Measurements from ENCODE around the gene CITED2.
A peak's percentile ranks its signal among the peaks of the same experiment; 100 is the strongest.
"Not testable (repeated sequence)": the region's sequence is repeated elsewhere in the genome, so short reads cannot be mapped to it uniquely, and the experiment has no call there.

The CITED2 gene

DNA sequence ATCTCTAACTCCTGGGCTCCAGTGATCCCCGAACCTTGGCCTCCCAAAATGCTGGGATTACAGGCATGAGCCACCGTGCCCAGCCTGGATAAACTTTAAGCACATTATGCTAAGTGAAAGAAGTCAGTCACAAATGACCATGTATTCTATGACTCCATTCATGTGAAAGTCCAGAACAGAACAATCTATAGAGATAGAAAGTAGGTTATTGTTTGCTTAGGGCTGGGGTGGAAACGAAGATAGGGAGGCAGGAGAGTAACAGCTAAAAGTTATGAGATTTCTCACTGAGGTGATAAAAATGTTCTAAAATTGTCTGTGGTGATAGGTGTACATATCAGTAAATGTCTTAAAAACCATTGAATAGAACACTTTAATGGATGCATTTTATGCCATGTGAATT lies 40.9 kb upstream of the CITED2 start:
- TF ChIP-seq, protein P1, sequence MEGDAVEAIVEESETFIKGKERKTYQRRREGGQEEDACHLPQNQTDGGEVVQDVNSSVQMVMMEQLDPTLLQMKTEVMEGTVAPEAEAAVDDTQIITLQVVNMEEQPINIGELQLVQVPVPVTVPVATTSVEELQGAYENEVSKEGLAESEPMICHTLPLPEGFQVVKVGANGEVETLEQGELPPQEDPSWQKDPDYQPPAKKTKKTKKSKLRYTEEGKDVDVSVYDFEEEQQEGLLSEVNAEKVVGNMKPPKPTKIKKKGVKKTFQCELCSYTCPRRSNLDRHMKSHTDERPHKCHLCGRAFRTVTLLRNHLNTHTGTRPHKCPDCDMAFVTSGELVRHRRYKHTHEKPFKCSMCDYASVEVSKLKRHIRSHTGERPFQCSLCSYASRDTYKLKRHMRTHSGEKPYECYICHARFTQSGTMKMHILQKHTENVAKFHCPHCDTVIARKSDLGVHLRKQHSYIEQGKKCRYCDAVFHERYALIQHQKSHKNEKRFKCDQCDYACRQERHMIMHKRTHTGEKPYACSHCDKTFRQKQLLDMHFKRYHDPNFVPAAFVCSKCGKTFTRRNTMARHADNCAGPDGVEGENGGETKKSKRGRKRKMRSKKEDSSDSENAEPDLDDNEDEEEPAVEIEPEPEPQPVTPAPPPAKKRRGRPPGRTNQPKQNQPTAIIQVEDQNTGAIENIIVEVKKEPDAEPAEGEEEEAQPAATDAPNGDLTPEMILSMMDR (conservative IDR thresholded peaks at IDR 0.05; ENCODE audit: control insufficient read depth, insufficient read depth, low read depth, low read length): no peak

DNA sequence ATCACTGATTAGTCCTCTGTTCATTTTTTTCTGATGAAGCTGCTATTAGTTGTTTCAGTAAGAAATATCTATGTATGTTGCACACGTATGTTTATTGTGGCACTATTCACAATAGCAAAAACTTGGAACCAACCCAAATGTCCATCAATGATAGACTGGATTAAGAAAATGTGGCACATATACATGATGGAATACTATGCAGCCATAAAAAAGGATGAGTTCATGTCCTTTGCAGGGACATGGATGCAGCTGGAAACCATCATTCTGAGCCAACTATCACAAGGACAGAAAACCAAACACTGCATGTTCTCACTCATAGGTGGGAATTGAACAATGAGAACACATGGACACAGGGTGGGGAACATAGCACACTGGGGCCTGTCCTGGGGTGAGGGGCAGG lies 37.7 kb upstream of the CITED2 start:
- DNase-seq (ENCODE audit: low read depth); H3K4me3 ChIP-seq (ENCODE audit: control insufficient read depth, low read depth, low read length): not testable (repeated sequence)

More for the DNA sequence above, 40.9 kb upstream of the CITED2 start:
- no peak overlapping the region for H3K4me3 ChIP-seq (ENCODE audit: control insufficient read depth, low read depth, low read length)
- DNase-seq (ENCODE audit: low read depth): no peak

DNA sequence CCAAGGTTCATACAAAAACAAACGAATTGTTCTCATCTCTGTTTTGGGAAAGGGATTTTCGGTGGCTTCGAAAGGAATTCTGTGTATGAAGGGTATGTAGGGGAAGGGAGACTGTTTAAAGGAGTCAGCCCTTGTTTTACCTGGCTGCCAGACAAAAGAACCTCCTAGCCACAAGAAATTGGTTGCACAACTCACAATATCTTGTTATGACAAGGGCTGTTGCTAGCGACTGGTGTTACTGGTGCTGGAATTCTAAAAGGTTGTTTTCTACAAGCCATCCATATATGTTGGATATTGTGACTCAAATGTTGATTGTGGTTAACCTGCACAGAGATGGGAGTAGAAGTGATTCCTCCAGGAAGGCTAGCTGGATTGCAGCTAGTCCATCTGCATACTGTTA lies 34.6 kb upstream of the CITED2 start:
- DNase-seq (ENCODE audit: low read depth): peak; percentile 42
- TF ChIP-seq, protein P1 (conservative IDR thresholded peaks at IDR 0.05; ENCODE audit: control insufficient read depth, insufficient read depth, low read depth, low read length): no peak
- H3K4me3 ChIP-seq (ENCODE audit: control insufficient read depth, low read depth, low read length): no peak overlapping the region

DNA sequence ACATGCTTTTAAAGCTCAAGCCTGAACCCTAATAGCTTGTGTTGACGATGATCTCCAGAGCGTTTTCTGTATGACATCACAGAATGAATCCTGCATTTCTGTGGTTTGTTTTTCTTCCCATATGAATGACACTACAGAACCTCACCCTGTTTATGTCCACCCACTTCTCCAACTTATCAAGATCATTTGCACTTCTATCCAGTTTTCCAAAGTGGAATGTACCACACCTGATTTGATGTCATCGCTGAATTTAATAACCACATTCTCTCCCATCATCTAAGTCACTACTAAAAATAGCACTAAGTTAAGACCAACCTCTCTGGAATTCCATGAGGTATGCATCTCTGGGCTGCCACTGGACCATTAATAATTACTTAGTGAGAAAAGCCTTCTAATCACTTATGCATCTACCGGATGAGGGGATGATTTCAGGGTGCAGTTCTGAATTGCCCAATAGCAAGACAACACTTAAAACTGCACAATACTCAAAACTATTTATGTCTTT lies 33.3 kb upstream of the CITED2 start:
- TF ChIP-seq, protein P1 (conservative IDR thresholded peaks at IDR 0.05; ENCODE audit: control insufficient read depth, insufficient read depth, low read depth, low read length): no peak
- no peak overlapping the region for H3K4me3 ChIP-seq (ENCODE audit: control insufficient read depth, low read depth, low read length)
- peak; percentile 97 for DNase-seq (ENCODE audit: low read depth)

DNA sequence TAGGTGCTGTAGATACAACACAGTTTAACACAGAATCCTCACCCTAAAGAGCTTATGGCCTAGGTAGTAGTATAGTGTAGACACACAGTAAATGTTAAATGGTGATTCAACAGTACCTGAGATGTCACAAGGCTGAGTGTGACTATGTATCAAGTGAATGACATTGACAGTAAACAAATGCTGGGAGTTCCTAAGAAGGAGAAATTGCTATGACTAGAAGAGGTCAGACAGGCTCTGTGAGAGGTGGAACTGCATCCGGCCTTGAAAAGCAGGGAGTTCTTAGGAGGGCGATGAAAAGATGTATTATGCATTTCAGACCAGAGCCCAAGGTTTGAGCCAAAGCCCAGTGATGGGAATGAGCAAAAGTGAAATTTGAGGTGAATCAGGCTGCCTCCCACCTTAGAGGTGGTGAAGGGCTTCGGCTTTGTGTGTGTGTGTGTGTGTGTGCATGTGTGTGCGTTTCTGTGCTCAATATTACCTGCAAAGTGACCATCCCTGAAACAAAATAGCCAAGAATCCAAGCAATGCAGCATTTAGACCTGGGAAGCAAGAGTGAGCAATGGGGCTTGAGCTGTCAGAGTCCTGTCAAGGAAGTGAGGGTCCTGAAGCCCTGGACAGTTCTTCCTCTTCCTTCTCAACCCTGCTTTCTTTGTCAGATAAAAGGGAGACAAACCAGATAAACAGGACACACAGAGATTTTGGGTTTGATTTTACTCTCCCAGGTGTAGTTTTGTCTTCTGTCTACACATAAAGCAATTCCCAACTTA lies 32.3 kb upstream of the CITED2 start:
- H3K4me3 ChIP-seq (ENCODE audit: control insufficient read depth, low read depth, low read length): no peak overlapping the region
- DNase-seq (ENCODE audit: low read depth): peak; percentile 10
- TF ChIP-seq, protein P1 (conservative IDR thresholded peaks at IDR 0.05; ENCODE audit: control insufficient read depth, insufficient read depth, low read depth, low read length): no peak

DNA sequence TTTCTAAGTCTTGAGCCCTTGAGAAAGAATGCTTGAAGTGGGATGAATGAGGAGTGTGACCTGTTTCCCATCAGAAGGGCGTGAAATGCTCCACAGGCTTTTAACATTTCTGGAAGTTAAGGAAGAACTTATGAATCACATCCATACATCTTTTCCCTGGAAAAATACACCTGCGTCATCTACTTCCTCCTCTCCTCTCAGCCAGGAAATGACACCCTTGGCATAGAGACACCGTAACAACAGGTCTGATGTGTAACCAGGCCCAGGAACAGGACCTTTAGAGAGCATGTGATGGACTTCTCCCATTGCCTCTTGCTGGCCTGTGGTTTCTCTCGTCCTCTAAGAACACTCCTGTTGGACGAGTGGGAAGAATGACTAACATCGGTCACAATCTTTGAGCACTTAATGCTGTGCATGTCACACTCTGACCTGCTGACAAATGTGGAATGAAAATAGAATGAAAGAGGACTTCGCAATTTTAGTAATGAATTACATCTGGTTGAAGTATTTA lies 28.5 kb upstream of the CITED2 start:
- DNase-seq (ENCODE audit: low read depth): peak; percentile 97
- TF ChIP-seq, protein P1 (conservative IDR thresholded peaks at IDR 0.05; ENCODE audit: control insufficient read depth, insufficient read depth, low read depth, low read length): no peak
- no peak overlapping the region for H3K4me3 ChIP-seq (ENCODE audit: control insufficient read depth, low read depth, low read length)

DNA sequence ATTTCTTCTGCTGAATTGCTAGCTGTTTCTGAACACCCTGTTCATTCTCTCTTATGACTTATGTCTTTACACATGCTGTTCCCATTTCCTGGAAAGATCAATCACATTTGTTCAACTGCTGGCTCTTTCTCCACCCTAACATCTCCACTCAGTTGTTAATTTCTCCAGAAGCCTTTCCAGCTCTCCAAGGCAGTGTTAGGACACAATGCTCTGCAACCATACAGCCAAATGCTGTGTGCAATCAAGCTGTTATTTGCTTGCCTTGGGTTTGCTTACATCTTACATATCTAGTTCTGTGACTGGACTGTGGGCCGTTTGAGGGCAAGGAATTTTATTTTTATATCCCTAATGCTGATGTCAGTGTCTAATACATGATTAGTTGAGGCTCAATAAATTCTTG lies 24.2 kb upstream of the CITED2 start:
- DNase-seq (ENCODE audit: low read depth): peak; percentile 42
- TF ChIP-seq, protein P1 (conservative IDR thresholded peaks at IDR 0.05; ENCODE audit: control insufficient read depth, insufficient read depth, low read depth, low read length): no peak
- no peak overlapping the region for H3K4me3 ChIP-seq (ENCODE audit: control insufficient read depth, low read depth, low read length)

Measured in fibroblast of mammary gland (primary cell).